GM12892 (cell line): Measurements from ENCODE around the gene TRMT11.

ENCODE experiments used
- POLR2A ChIP-seq: IDR thresholded peaks from 2 replicates; pipeline ENCODE4 v1.6.1; 2011; ENCODE audit warnings: low read depth, low read length, control low read depth
- POLR2AphosphoS5 ChIP-seq: IDR thresholded peaks from 2 replicates; pipeline ENCODE4 v1.6.1; 2011; ENCODE audit warnings: low read depth, low read length, control low read depth

DNA sequence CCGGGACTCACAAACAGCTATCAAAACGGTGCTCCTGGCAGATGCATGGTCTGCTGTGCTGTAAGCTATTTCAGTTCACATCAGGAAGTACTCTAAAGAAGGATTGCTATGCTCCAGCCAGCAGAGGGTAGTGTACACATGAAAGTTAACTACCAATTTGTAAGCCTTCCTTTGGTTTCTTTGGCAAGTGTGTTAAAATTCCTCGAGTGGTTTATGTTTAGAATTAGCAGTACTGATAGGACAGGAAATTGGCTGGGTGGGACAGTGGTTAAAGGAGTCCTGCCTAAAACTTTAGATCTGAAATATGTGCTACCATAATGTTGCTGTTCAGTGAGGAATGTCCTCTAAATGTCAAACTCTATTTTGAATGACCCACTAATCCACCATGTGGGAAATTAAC, 47.4 kb downstream of the TRMT11 start:
- TF ChIP-seq POLR2AphosphoS5, result no peak
- no peak for TF ChIP-seq POLR2A
